Measurements from ENCODE around the gene OTUD3. TPM values are rescaled to one million over a fixed set of nuclear protein-coding genes. Genes with fewer than 3 reads are reported as not detected.

The OTUD3 gene
- total RNA-seq, 1 donor from 2014 or later = 3.5 TPM

GRCh38 chr1:19949016-19949415 is 66.8 kb downstream of the OTUD3 start:
- no peak for DNase-seq (ENCODE audit: low read depth)
- no peak for TF ChIP-seq CTCF (conservative IDR thresholded peaks at IDR 0.05; ENCODE audit: low read depth, low read length)
- no peak overlapping the region for H3K4me3 ChIP-seq (ENCODE audit: low read depth, low read length)

GRCh38 chr1:19954059-19954458 is 71.9 kb downstream of the OTUD3 start:
- no peak for TF ChIP-seq CTCF (conservative IDR thresholded peaks at IDR 0.05; ENCODE audit: low read depth, low read length)

GRCh38 chr1:19955534-19956170 is 73.5 kb downstream of the OTUD3 start:
- no peak for TF ChIP-seq CTCF (conservative IDR thresholded peaks at IDR 0.05; ENCODE audit: low read depth, low read length)
- no peak overlapping the region for H3K4me3 ChIP-seq (ENCODE audit: low read depth, low read length)
- no peak for DNase-seq (ENCODE audit: low read depth)

More at GRCh38 chr1:19954059-19954458, 71.9 kb downstream of the OTUD3 start:
- H3K4me3 ChIP-seq (ENCODE audit: low read depth, low read length) = no peak overlapping the region
- DNase-seq (ENCODE audit: low read depth) = no peak

- no peak overlapping the region for H3K4me3 ChIP-seq (ENCODE audit: low read depth, low read length)
- TF ChIP-seq CTCF (conservative IDR thresholded peaks at IDR 0.05; ENCODE audit: low read depth, low read length) = peak; percentile 24
- no peak for DNase-seq (ENCODE audit: low read depth)
Observed at GRCh38 chr1:19957779-19958178, 75.6 kb downstream of the OTUD3 start.

- H3K4me3 ChIP-seq (ENCODE audit: low read depth, low read length) = no peak overlapping the region
- no peak for TF ChIP-seq CTCF (conservative IDR thresholded peaks at IDR 0.05; ENCODE audit: low read depth, low read length)
- no peak for DNase-seq (ENCODE audit: low read depth)
Observed at GRCh38 chr1:19960591-19960990, 78.4 kb downstream of the OTUD3 start.

Other genes with a start within 250 kb of the OTUD3 start
- 64.6 and 98.1 TPM in 2 replicates for gene NBL1, start 238.1 kb upstream of the OTUD3 start, total RNA-seq
- not detected in 2 replicates for gene HTR6, start 217.5 kb upstream of the OTUD3 start, total RNA-seq
- 9.8 and 20.0 TPM in 2 replicates for gene TMCO4, start 82.5 kb upstream of the OTUD3 start, total RNA-seq
- gene RNF186, start 67.1 kb upstream of the OTUD3 start, total RNA-seq = not detected in 2 replicates
- not detected in 2 replicates for gene PLA2G2E, start 41.2 kb downstream of the OTUD3 start, total RNA-seq
- not detected in 2 replicates for gene PLA2G2A, start 97.2 kb downstream of the OTUD3 start, total RNA-seq
- gene PLA2G5, start 187.8 kb downstream of the OTUD3 start, total RNA-seq = not detected in 2 replicates
- gene PLA2G2D, start 237.1 kb downstream of the OTUD3 start, total RNA-seq = not detected in 2 replicates

All from epithelial cell of proximal tubule (primary cell).